Testis (tissue), 3 donors: ENCODE results near the gene VWA7. TPM values are rescaled to one million over a fixed set of nuclear protein-coding genes. Genes with fewer than 3 reads are reported as not detected.

Experiments
- DNase-seq: peaks from one replicate; pipeline ENCODE4 v3.0.0-alpha.2; 2019
- H3K27ac ChIP-seq, 2 donors: fragments of 200-600 bp; sonication (generic); one replicate each; pipeline ENCODE4 v1.5.1; 2019
- H3K27me3 ChIP-seq: fragments of 200-600 bp; sonication (generic); one replicate; pipeline ENCODE4 v1.5.1; 2019
- H3K36me3 ChIP-seq: fragments of 200-600 bp; sonication (generic); one replicate; pipeline ENCODE4 v1.5.1; 2017; ENCODE audit warnings: low read depth; ENCODE audit errors: missing control alignments
- H3K4me1 ChIP-seq: fragments of 200-600 bp; sonication (generic); one replicate; pipeline ENCODE4 v1.5.1; 2019
- H3K4me3 ChIP-seq, 2 donors: fragments of 200-600 bp; sonication (generic); one replicate each; pipeline ENCODE4 v1.5.1; 2017 to 2019
- H3K9me3 ChIP-seq: fragments of 200-600 bp; sonication (generic); one replicate; pipeline ENCODE4 v1.5.1; 2017
- CTCF ChIP-seq, 3 experiments: fragments of 450-650 bp in 2 of 3; fragments of 200-600 bp in 1 of 3; sonication (generic) in 1 of 3; IDR thresholded peaks; one replicate each; pipeline ENCODE4 v1.5.1; 2016 to 2019; ENCODE audit warnings: antibody characterized with exemption in 3 of 3, mild to moderate bottlenecking in 2 of 3, moderate library complexity in 1 of 3
- POLR2A ChIP-seq: fragments of 450-650 bp; IDR thresholded peaks from one replicate; pipeline ENCODE4 v1.6.1; 2017; ENCODE audit warnings: antibody characterized with exemption, mild to moderate bottlenecking, moderate library complexity
- WGBS, 2 donors: methylation state at CpG; one replicate each; pipeline ENCODE4 v1.1.5; 2018; 5-methylcytosine and 5-hydroxymethylcytosine counted together
- intact Hi-C: fragments of 100-400 bp; cut with DNase I; formaldehyde crosslinking; loops from one replicate; pipeline ENCODE4 v1.15.1; 2023; ENCODE audit warnings: low total_unique reads
- polyA plus RNA-seq: library from polyadenylated mRNA; stranded (reverse); fragments of 350-450 nt; fragmentation: Illumina TruSeq; extraction: RNeasy Lipid Tissue Mini Kit (QIAGEN cat#74804); gene quantifications from one replicate; pipeline ENCODE4 v1.2.3, GENCODE V29; 2014; ENCODE audit warnings: low read depth, low replicate concordance; ENCODE audit not compliant: insufficient read depth
- total RNA-seq, 2 donors: library from RNA; depleted of rRNA; stranded (reverse); fragments of >200 nt; gene quantifications; one replicate each; pipeline ENCODE4 v1.2.3, GENCODE V29; 2016

VWA7 gene
- total and polyA plus RNA-seq, 3 donors from 2014 or later = 2.7 to 6.3 (median 3.1) TPM

DNA sequence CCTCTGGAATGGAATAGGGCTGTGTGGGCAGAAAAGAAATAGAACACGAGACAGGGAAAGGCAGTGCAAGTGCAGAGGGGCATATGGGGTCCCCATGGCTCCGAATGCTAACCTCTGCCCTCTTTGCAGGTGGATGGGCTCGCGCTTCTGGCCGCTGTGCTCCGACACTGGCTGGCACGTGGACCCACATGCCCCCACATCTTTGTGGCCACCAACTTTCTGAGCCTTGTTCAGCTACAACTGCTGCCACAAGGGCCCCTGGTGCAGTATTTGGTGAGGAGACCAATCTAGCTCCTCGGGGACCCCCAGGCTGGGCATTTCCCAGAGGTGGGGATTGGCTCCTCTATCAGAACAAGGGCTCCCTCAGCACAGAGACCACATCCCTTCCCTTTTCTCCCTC, 15.8 kb downstream of the VWA7 start:
- no peak for TF ChIP-seq CTCF (IDR thresholded peaks at IDR 0.05)
- no peak for TF ChIP-seq POLR2A
- Histone ChIP-seq H3K27me3 (no peaks in the 10 kb centered on the region), H3K27ac (no peak overlapping the region), H3K4me1 (no peaks in the 10 kb centered on the region), H3K4me3 (no peak overlapping the region), H3K36me3 (no peaks in the 10 kb centered on the region), H3K9me3 (no peaks in the 10 kb centered on the region)
- no peak for DNase-seq
- WGBS, 2 donors = 90 to 94% methylated on average over 8 of the region's 8 CpGs
- intact Hi-C loops = no loop called here

DNA sequence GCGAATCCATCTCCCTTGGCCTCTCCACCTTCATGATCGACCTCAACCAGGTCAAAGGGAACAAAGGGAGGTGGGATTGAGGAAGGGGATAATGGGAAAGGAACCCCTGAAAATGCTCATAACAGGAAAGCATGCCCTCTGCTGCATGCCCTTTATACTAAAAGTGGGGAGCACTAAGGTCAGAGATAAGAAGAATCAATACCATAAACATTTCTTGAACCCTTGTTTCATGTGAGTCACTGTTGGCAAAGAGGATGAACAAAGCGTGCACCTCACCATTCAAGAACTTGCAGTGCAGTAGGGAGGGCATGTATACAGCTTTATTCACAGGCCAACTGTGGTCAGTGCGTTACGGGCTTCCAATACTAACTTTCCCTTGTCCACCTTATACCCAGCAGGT, 16.3 kb downstream of the VWA7 start:
- intact Hi-C loops = no loop called here
- TF ChIP-seq POLR2A = no peak
- TF ChIP-seq CTCF (IDR thresholded peaks at IDR 0.05) = no peak
- WGBS, 2 donors = 90 to 91% methylated on average over 5 of the region's 5 CpGs

DNA sequence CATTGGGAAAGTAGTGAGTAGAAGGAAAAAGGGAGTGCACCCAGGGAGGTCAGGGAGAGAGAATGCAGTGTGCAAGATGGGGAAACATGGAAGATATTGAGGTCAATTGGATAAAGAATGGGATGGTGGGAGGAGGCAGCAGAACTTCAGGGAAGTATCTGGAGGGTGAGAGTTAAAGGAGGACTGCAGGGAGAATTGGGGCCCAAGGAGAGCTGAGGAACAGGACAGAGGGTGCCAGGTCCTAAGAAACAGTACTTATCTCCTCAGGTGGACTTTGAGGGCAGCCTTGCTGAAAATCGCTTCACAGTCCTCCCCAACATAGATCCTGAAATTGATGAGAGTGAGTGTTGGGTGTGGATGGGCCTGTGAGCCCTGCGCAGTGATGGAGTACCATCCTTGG, 18.8 kb downstream of the VWA7 start:
- 91 to 97% methylated on average over 2 of the region's 2 CpGs for WGBS, 2 donors
- TF ChIP-seq POLR2A (no peak), CTCF (IDR thresholded peaks at IDR 0.05) (no peak)

More for the DNA sequence above, 16.3 kb downstream of the VWA7 start:
- no peaks in the 10 kb centered on the region for H3K9me3 ChIP-seq
- DNase-seq = no peak
- H3K36me3 ChIP-seq = no peaks in the 10 kb centered on the region
- H3K4me1 ChIP-seq = no peaks in the 10 kb centered on the region
- no peaks in the 10 kb centered on the region for H3K27me3 ChIP-seq
- H3K4me3 ChIP-seq = no peak overlapping the region
- no peak overlapping the region for H3K27ac ChIP-seq

GRCh38 chr6:31752739-31753319, 24.3 kb downstream of the VWA7 start:
- 74 to 76% methylated on average over 7 to 8 of the region's 8 CpGs for WGBS, 2 donors
- no peak for TF ChIP-seq POLR2A
- TF ChIP-seq CTCF (IDR thresholded peaks at IDR 0.05) = no peak
- H3K4me1 ChIP-seq = no peaks in the 10 kb centered on the region
- intact Hi-C loops = no loop called here
- no peaks in the 10 kb centered on the region for H3K27me3 ChIP-seq
- H3K9me3 ChIP-seq = no peaks in the 10 kb centered on the region
- no peaks in the 10 kb centered on the region for H3K36me3 ChIP-seq
- no peak overlapping the region for H3K27ac ChIP-seq
- no peak for DNase-seq
- H3K4me3 ChIP-seq = no peak overlapping the region

More for the DNA sequence above, 18.8 kb downstream of the VWA7 start:
- no peak overlapping the region for H3K27ac ChIP-seq
- H3K4me3 ChIP-seq = no peak overlapping the region
- intact Hi-C loops = no loop called here
- no peaks in the 10 kb centered on the region for H3K9me3 ChIP-seq
- no peak for DNase-seq
- H3K4me1 ChIP-seq = no peaks in the 10 kb centered on the region
- H3K27me3 ChIP-seq = no peaks in the 10 kb centered on the region
- H3K36me3 ChIP-seq = no peaks in the 10 kb centered on the region

DNA sequence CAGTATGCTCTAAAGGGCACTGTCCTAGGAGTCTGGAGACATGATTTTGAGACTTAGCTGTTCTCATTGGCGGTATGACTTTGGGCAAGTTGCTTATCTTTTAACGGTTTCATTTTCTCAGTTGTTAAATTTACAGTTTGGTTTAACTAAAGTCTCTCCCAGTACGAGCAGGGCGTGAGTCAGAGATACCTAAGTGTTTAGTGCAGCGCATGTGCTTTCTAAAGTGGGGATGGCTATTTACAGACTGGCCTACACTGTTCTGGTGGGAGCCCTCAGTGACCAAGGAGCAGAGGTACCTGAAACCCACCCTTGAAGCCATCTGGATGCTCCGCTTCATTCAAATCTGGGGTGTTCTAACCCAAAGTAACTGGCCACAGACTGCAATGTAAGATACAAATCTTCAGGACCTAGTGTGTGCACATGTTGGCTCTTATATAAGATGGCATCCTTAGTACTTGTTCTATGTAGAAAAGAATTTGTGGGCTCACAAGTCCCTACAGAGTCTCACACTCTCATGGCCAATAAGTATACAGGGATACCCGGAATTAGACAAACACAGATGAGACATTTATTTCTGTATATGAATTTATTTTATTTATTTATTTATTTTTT, 26.6 kb downstream of the VWA7 start:
- no peak for DNase-seq
- intact Hi-C loops = no loop called here
- no peaks in the 10 kb centered on the region for H3K4me1 ChIP-seq
- H3K27me3 ChIP-seq = no peaks in the 10 kb centered on the region
- TF ChIP-seq CTCF (IDR thresholded peaks at IDR 0.05) = no peak
- no peak for TF ChIP-seq POLR2A
- H3K36me3 ChIP-seq = no peaks in the 10 kb centered on the region
- no peak overlapping the region for H3K27ac ChIP-seq
- 84 to 94% methylated on average over 7 of the region's 7 CpGs for WGBS, 2 donors
- no peak overlapping the region for H3K4me3 ChIP-seq
- no peaks in the 10 kb centered on the region for H3K9me3 ChIP-seq
